GM19023 (cell line): Measurements from ENCODE around the gene OR4N5.

Experiments
- ATAC-seq: cut with Tn5 transposase; IDR thresholded peaks from one replicate; pipeline ENCODE4 v1.9.1; 2021; ENCODE audit warnings: mild to moderate bottlenecking, moderate library complexity; ENCODE audit not compliant: unreplicated experiment

The OR4N5 gene

GRCh38 chr14:20194101-20194500, 55.5 kb downstream of the OR4N5 start:
- ATAC-seq, result no peak
